T-helper 1 cell treated with Interleukin-12 subunit alpha and Interleukin-12 subunit beta and Interleukin-4 antibody, amounts not matched to agents 30 ng/mL and 1 ng/mL, for 36 hours (primary cell): ENCODE data around the gene MGMT. TPM values are rescaled to one million over a fixed set of nuclear protein-coding genes. Genes with fewer than 3 reads are reported as not detected.

Experiments used
- intact Hi-C: fragments of 100-400 bp; cut with micrococcal nuclease; formaldehyde crosslinking; loops from one replicate; pipeline ENCODE4 v1.15.1; 2024
- total RNA-seq: library from RNA; stranded (reverse); gene quantifications from 2 replicates; pipeline ENCODE4 v1.2.3, GENCODE V29; 2022

Gene MGMT
- total RNA-seq, 1 donor from 2014 or later: 14.9 TPM

DNA sequence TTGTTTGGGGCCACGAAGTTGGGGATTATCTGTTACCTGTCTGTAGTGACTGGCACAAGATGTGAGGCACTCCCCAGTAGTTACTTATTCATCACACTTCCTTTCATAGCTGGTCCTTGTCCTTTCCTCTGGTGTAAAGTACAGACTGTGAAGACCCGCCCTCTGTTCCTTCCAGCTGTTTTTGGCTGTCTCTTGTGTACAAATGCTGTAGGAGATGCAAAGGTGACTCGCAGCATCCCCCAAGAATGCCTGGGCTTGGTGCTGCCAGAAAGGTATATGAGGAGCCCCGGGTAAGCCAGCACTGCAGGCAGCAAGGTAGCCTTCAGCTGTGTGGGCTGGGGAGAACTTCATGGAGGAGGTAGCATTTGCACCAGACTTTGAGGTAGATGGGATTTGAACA lies 260.5 kb downstream of the MGMT start:
- intact Hi-C loops: no loop called here

DNA sequence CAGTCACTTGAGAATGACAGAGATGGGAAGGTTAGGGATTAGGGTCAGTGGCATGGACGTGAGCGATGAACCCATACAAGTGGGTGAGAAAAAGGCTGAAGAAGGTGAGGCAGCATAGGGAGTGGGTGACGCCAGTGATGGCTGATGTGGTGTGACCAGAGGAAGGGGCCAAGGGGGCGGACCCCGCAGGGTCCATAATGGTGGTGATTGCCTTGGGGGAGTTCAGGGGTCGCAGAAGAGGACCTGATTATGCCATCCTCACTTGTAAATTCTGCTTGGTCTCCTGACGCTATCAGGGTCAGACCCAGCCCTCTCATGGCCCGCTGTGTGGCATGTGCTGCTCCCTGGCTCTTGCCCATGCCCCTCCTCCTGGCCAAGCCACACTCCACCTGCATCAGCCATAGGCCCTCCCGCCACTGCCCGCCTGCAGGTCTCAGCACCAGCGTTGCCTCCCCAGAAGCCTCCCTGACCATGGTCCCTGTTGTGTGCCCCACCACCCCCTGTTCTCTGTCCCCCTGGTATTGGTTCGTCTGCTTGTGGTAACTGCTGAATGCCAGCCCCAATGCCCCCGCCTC lies 261.3 kb downstream of the MGMT start:
- intact Hi-C loops: no loop called here

DNA sequence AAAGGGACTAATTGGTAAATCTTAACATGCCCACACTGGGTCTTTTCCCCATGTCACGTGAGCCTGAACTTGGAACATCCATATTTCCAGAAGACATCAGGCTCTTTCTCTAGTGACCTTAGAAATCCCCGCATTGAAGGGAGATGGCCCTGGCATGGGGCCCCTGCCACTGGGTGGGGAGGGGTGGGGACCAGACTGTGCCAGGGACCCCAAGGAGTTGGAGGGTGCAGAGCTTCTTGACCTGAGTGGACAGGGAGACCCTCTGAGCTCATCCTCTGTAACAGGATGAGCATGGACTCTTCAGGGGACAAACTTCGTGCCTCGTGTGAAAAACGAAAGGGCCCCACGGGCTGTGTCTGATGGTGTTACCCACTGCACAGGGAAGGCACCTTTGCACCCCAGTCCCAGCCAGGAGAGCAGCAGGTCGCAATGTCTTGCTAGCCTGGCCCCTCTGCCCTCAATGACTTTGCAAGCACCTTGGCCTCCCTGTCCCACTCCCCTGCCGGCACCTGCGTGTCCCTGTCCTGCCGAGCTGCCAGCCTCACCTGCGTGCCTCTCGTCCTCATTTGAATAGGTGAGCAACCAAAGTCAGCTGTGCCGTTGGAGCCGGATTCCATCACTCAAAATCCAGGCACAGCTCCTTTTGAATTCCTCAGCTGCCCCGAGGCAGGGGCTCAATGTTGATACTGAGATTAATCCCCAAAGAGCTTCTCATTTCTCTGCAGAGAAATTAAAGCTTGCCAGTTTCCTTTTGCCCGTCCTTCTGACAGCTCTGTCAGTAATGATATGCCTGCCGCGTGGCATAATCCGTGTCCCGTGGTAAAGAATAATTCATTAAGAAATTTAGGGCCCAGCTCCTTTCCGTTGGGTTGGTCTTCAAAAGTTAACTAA lies 262.1 kb downstream of the MGMT start:
- intact Hi-C loops: no loop called here

DNA sequence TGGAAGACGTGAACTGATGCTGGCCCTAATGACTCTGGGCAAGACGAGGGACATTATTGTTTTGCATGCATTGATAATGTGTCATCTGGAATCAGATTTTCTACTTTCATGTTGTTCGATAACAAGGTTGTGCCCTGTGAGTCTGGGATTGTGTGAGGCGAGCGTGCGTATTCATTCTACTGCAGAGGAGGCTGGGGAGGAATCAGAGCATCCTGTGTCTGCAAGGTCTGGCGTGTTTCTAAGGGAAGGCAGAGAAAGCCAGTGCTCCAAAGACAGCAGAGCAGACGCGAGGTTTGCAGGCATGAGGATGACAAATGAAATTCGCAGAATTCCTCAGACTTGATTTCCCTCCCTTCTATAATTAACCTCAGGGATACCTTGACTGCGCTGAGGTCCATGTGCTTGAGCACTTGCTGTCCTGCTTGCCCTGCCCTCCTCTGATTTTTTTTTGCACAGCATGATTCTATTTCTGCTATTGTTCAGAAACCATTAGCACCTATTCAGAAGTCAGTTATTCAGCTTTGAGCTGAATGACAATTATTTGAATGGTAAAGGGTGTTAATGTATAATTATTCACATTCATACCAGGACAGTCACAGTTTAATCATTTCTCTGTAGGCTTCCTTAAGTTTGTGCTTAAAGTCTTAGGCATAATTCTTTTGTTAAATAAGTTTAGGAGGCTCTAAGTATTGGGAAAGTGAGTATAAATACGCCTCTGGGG lies 263.4 kb downstream of the MGMT start:
- intact Hi-C loops: no loop called here

DNA sequence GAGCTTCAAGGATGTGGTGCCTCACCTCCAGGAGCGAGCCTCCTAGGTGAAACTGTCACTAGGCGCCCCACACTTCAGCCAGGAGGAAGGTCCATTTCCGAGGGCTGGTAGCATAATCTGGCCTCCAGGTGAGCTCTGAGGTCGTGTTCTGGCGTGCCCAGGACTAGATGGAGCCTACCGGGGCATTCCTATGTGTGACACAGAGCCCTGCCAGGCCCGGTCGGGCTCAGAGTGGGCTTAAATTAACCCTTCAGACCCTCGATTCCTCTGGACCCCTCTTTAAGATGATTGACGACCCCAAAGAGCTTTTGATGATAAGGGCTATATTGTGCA lies 263.9 kb downstream of the MGMT start:
- intact Hi-C loops: no loop called here

DNA sequence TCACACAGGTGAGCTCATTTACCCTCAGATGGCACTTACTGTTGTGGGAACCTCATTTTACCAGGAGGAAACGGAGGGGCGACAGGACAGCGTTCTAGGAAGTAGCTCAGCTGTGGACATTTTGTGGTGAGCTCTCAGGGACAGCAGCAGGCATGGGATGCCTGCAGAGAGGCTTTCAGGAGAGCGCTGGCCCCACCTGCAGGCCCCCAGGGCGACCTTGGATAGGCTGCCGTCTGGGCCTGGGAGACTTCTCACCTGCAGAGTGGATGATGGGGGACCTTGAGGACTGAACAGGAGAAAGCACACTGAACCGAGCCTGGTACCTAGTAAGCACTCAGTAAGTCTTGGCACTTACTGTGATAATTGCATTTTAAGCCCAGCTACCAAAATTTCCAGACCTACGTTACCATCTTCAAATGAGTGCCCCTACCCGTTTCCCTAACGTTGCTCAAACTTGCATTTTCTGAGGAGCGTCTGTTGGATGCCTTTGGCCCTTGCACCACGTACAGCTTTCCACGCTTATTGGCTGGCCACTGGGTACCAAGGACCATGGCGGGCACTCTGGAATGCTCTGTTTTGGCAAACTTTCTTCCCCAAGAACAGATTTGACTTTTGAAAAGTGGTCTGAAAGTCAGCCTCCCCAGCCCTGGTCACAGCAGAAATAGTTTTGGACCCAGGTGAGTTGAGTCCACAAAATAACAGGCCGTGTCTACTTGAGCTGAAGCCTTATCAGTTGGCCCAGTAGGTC lies 273.7 kb downstream of the MGMT start:
- intact Hi-C loops: no loop called here

DNA sequence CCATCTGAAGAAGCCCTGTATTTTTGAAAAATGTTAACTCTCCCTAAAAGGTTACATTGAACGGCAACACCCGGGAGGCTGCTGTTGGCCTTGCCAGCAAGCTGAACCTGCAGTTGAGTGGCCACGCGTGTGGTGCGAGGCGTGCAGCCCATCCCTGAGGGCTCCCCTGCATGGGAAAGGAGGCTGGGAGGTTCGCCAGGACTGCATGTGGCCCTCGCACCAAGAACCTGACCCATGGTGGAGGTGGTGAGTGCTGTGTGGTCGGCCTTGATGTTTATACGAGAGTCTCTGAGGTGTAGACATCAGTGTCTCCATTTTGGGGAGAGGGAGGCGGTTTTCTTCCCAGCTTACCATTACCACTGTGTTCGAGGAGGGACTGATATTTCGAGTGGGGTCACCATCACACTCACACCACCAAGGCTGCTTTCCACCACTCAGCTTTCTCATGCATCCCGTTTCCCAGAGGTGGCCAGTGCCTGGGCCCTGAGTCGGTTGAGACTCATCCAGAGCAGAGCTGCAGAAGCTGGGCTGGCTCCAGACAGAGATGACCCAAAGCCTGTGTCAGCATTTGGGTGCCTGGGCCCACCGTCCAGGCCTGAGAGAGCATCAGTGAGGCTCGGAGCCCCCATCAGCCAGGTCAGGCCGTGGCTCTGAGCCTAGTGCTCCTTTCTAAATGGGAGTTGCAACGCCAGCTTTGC lies 274.4 kb downstream of the MGMT start:
- intact Hi-C loops: no loop called here

DNA sequence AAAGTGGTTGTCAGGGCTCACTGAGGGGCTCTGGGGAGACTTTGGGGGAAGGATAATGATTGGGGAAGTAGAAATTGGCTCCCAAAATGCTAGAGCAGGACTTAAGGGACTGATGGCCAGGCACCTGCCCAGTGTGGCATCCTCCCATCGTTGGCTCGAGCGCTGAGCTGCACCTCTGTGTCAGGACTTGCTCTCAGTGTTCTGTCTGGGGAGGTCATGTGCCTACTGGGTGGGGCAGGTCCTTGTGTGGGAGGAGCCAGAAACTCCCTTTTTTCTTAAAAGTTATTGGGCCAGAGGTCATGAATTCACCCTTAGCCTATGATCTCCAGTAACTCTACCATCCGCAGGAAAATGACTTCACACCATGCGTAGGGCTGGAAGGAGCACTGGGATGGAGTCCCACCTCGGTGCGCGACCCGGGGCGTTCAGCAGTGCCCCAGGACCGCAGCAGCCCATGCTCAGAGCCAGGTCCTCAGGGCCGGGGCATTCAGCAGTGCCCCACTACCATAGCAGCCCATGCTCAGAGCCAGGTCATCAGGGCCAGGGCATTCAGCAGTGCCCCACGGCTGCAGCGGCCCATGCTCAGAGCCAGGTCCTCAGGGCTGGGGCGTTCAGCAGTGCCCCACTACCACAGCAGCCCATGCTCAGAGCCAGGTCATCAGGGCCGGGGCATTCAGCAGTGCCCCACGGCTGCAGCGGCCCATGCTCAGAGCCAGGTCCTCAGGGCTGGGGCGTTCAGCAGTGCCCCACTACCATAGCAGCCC lies 275.1 kb downstream of the MGMT start:
- intact Hi-C loops: no loop called here

DNA sequence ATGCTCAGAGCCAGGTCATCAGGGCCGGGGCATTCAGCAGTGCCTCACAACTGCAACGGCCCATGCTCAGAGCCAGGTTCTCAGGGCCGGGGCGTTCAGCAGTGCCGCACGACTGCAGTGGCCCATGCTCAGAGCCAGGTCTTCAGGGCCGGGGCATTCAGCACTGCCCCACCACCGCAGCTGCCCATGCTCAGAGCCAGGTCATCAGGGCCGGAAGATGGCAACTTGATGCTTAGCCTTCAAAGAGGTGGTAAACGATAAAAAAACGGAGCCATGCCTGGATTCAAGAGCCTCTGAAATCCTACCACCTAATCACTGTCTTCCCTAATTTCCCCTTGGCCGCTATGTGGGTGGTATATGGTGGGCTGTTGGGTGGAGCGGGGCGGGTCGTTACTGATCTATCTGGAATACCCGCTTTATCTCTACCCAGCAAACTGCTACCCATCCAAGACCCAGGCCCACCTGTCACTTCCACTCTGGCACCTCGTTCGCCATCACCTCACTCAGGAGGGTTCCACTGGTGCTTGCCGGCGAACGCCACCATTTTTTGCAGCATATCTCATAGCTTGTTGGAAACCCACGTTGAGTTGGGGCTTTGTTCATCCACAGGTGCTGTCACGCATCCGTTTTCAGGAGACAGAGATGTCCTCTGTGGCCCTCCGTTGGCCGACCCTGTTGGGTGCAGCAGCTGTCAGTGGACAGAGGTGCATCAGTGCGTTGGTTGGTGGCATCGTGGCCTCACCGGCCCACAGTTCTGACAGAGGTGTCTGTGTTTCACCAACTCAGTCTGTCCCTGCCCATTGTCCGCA lies 275.9 kb downstream of the MGMT start:
- intact Hi-C loops: no loop called here

DNA sequence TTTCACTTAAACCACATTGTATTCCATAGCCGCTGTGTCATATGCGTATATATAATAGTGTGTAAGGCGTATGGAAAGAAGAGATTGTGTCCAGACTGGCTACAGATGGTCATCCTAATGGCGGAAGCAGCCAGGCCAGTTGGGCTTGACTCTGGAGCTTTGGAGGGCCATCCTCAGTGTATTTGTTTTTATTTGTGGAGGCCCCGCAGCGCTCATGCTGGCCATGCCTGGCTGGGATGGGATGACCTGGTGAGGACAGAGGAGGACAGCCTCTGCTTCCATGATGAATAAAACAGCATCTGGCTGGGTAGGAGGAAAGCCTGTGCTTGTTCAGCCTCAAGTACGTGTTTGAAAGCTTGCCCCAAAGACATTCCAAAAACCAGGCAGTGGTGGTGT lies 276.7 kb downstream of the MGMT start:
- intact Hi-C loops: no loop called here

DNA sequence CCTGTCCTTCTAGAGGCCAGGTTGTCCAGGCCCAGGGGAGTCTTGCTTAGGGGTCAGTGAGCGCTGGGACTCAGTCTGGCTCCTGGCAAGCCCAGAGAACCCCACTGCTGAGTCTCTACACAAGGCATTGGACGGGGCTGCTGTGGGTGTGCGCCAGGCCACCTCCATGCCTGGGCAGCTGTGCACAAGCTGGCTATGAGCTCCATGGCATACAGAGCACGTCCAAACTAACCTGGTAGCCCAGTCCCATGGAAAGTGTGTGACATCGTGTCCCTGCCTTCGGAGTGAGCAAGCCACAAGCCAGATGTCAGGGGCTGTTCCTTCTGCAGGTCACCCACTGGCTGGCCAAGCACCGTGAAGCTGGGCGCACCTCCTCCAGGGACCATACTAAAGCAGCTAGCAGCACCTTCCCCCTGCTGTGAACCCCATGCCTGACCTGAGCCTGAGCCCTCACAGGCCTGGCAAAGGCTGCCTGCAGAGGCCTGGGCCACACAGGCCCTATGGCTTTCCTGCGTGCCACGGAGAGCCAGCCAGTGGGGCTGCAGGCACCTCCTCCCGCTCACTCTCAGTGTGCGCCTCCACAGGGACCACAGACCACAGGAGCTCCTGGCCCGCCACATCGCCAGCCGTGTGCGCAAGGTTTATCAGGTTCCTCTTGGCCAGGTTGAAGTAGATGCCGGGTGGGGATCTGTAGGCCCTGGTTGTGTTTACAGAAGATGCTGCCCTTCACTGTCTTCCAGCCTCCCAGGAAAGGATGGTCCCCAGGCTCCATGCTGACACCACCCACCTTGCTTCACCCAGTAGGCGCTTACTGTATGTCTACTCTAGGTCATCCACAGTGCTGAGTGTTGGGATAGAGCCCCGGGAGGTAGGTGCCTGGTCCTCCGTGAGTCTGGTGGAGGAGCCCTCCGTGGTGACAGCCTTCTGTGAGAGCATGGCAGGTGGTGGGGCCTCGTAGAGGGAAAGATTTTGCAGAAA lies 277.4 kb downstream of the MGMT start:
- intact Hi-C loops: no loop called here

DNA sequence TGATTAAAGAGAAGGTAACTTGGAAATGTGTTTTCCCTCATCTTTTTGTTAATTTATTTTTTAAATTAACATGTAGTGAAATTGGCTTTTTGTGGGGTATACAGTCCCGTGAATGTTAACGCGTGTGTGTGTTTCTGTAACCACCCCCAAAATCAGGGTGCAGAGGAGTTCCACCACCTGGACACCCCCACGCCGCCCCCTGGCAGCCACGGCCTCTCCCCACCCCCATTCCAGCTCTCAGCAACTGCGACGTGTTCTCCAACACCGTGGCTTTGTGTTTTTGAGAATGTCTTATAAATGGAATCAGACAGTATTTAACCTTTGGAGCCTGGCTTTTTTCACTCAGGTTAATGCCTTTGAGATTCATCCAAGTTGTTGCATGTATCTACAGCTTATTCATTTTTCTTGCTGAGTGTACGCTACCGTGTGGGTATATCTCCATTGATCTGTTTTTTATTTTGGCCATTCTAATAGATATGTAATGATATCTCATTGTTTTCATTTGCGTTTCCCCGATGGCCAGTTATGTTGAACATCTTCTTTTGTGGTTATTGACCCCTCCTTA lies 278.2 kb downstream of the MGMT start:
- intact Hi-C loops: no loop called here

DNA sequence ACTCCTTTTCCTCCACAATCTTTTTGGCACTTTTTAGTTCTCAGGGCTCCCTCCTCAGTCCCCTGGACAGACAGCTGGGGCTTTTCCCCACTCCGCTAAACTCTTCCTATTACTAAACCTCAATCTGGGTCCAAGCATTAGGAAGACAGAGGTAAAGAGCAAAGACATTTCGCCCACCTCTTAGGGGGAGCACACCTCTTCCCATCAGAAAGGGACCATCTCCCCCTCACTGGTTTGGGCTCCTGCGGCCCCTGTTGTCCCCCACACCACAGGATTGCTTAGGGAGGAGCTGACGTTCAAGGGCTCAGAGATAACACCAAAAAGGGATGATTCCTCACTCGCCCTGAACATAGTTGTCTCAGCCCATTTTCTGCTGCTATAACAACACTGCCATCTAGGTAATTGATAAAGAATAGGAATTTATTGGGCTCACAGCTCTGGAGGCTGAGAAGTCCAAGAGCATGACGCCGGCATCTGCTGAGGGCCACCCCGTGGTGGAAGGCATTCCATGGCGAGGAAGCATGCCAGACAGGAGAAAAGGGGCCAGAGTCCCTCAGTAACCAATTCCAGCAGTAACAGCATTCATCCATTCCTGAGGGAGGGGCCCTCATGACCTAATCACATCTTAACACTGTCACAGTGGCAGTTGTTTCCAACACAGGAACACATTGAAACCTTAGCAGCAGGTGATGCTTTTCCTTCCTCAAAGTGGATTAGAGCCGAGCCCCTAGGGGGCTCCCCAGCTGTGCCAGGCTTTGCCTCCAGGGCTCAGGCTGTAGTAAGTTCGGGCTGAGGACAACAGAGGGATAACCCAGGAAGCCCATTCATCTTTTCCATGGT lies 287.4 kb downstream of the MGMT start:
- intact Hi-C loops: no loop called here

DNA sequence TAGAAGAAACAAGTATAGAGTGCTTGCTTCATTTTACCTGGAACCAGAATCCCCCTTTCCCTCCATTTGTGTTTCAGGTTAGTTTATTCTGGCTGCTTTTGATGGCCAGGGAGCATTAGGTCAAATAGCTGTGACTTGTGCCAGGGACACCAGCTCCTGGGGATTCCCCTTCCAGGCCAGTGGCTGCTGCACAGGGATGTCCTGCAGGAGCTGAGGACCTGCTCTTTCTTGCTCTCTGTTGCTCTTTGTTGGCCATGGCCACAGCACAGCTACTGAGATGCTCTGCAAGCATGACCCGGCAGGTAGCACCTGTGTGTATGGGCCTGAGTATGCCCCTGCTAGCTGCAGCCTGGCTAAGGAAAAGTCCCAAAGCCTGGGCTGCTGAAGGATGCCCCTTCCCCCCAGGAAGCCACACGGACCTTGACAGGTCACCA lies 288.1 kb downstream of the MGMT start:
- intact Hi-C loops: no loop called here

DNA sequence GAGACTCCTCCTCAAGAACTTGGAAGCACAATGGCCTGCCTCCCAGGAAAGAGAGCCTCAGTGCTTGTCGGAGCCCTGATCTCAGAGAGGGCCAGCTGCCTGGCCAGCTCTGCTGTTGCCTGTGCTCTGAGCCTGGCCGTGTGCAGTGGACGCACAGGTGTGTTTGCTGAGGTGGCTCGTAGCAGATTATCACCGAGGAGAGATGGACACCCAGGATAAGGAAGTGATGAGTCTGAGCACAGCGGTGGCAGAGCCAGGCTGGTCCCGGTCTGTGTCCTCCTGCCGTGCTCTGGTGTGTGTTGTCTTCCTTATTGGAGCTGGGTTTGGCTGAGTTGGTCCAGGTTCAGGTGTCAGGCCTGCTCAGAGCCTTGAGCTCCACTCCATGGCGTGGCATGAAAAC lies 288.6 kb downstream of the MGMT start:
- intact Hi-C loops: no loop called here

DNA sequence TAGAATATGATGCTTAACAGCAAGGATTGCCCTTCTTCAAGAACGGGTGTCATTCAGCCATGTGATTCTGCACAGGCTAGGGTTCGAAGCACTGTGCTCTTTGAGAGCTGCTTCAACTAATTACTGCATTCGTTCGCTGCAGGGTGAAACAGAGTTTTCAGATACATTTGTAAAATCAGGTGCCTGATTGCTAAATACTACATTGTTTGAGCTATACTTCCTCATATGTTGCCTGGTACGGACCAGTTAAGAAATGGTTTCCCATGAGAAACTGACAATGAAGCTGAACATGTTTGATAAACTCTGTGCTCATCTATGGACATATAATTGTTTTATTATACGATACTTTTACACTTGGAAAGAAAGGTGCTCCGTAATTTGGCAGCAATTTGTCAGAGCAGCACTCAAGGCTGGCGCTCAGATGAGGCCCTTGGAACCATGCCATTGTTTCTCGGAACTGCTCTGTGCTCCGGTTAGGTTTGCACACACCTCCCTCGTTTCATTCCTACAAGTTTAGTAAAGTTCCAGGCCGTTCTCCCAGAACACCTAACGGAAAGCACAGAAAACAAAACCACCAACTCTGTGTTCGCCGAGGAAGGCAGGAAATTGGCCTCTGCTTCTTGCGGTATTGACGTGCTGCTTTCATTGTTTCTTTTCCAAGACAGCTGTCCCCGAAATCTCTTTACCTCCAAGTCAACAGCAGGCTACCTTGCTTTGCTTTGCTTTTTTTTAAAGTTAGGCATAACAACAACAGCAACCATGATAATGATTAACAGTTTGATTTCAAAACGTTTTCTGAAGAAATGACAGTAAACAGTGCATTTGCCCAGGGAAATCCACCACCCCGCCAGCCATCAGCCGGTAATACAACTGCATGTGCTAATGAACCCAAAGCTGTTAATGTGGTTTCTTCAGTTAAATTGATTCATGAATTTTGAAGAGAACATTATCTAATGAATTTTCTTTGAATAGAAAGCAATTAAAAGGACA lies 290.2 kb downstream of the MGMT start:
- intact Hi-C loops: no loop called here
